Measurements from ENCODE around the gene YBX2.

Gene YBX2

GRCh38 chr17:7250695-7251627 lies 43.5 kb downstream of the YBX2 start (continued):
- TF ChIP-seq PRDM2 (tag by site-specific recombination; IDR thresholded peaks at IDR 0.05; ENCODE audit: borderline replicate concordance) (no peak), ZNF175 (tag by site-specific recombination; IDR thresholded peaks at IDR 0.05) (no peak), ZBTB10 (tag by site-specific recombination; IDR thresholded peaks at IDR 0.05) (no peak), ZNF76 (tag by site-specific recombination; IDR thresholded peaks at IDR 0.05; ENCODE audit: borderline replicate concordance, low read depth) (peak; percentile 49; the same call in 1 of the 2 replicates), ZNF585B (tag by site-specific recombination; IDR thresholded peaks at IDR 0.05) (no peak), ZBTB11 (tag by site-specific recombination; conservative IDR thresholded peaks at IDR 0.05; ENCODE audit: low read depth) (0 out of 2 replicates have a peak, but pooled peaks have one; percentile 27), RBAK (tag by site-specific recombination; IDR thresholded peaks at IDR 0.05) (no peak), ZNF302 (tag by site-specific recombination; IDR thresholded peaks at IDR 0.05; ENCODE audit: low read depth) (no peak), KLF10 (tag by site-specific recombination; IDR thresholded peaks at IDR 0.05) (no peak), ZNF561 (tag by site-specific recombination; IDR thresholded peaks at IDR 0.05; ENCODE audit: borderline replicate concordance) (no peak), BCL11B (tag by site-specific recombination; IDR thresholded peaks at IDR 0.05; ENCODE audit: low read depth) (no peak), GFI1B (tag by site-specific recombination; IDR thresholded peaks at IDR 0.05) (no peak), ZNF280D (tag by site-specific recombination; IDR thresholded peaks at IDR 0.05) (no peak), ZBTB20 (tag by site-specific recombination; IDR thresholded peaks at IDR 0.05) (peak; percentile 49; the same call in 1 of the 2 replicates), ZNF777 (tag by site-specific recombination; IDR thresholded peaks at IDR 0.05; ENCODE audit: borderline replicate concordance) (no peak), ZNF513 (tag by site-specific recombination; IDR thresholded peaks at IDR 0.05) (no peak), ZBTB26 (tag by site-specific recombination; optimal IDR thresholded peaks at IDR 0.05) (no peak), ZNF596 (tag by site-specific recombination; IDR thresholded peaks at IDR 0.05) (0 out of 2 replicates have a peak, but pooled peaks have one; percentile 15), KLF1 (tag by site-specific recombination; IDR thresholded peaks at IDR 0.05) (0 out of 2 replicates have a peak, but pooled peaks have one; percentile 28)

Measured in HEK293 (cell line).